Muscle of leg (tissue), 11 donors: ENCODE results near the gene NAA25. TPM values are rescaled to one million over a fixed set of nuclear protein-coding genes. Genes with fewer than 3 reads are reported as not detected.

Source experiments
- DNase-seq: peaks from one replicate; pipeline ENCODE4 v3.0.0; 2013
- H3K27ac ChIP-seq: one replicate; pipeline ENCODE4 v1.5.1; 2013; ENCODE audit warnings: mild to moderate bottlenecking, low read length, control low read depth
- H3K27me3 ChIP-seq: one replicate; pipeline ENCODE4 v1.6.1; 2013; ENCODE audit warnings: low read length; ENCODE audit not compliant: control insufficient read depth, insufficient read depth
- H3K36me3 ChIP-seq: one replicate; pipeline ENCODE4 v1.6.1; 2013; ENCODE audit warnings: low read length; ENCODE audit not compliant: control insufficient read depth, insufficient read depth
- H3K4me1 ChIP-seq: one replicate; pipeline ENCODE4 v1.6.1; 2013; ENCODE audit warnings: low read length; ENCODE audit not compliant: control insufficient read depth, insufficient read depth
- H3K4me3 ChIP-seq: one replicate; pipeline ENCODE4 v1.5.1; 2013; ENCODE audit warnings: low read length, control low read depth
- H3K9me3 ChIP-seq: replicated peaks from 2 replicates; pipeline ENCODE4 v1.6.1; 2013; ENCODE audit warnings: low read depth, low read length; ENCODE audit not compliant: control insufficient read depth
- WGBS: methylation state at CpG from one replicate; pipeline ENCODE4 v1.1.5; 2013; ENCODE audit warnings: missing lambda C conversion rate; ENCODE audit not compliant: insufficient coverage; 5-methylcytosine and 5-hydroxymethylcytosine counted together
- polyA plus RNA-seq, 8 donors: library from polyadenylated mRNA; unstranded; fragments of 120-200 nt; gene quantifications; one replicate each; pipeline versions ENCODE4 v1.2.1 to v1.2.3, GENCODE V29; 2013; ENCODE audit warnings: inconsistent platforms in 1 of 8, low replicate concordance in 1 of 8; ENCODE audit not compliant: insufficient read length in 8 of 8, insufficient read depth in 1 of 8
- total RNA-seq: library from RNA; stranded (reverse); fragments of 120-200 nt; gene quantifications from one replicate; pipeline ENCODE4 v1.2.4, GENCODE V29; 2013

NAA25 gene
- total and polyA plus RNA-seq, 9 donors: 16.2 to 27.9 (median 18.8) TPM

DNA sequence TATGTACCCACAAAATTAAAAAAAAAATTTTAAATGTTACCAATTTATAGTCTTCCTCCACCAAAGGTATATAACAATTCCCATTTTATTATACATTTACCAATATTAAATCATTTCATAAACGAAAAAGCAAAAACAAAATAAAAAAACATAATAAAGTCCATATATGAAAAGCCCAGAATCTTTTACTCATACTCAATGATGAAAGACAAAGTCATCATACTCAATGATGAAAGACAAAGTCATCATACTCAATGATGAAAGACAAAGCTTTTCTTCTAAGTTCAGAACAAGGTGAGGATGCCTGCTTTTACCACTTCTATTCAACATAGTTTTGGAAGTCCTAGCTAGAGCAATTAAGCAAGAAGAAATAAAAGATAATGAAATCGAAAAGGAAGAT is 123.8 kb downstream of the NAA25 start:
- H3K27me3 ChIP-seq: no peaks in the 10 kb centered on the region
- no peak for DNase-seq
- H3K9me3 ChIP-seq: no peaks in the 10 kb centered on the region
- no CpG with 5 or more reads among the region's 2 CpGs for WGBS
- no peak overlapping the region for H3K4me3 ChIP-seq
- H3K27ac ChIP-seq: no peak overlapping the region
- no peaks in the 10 kb centered on the region for H3K4me1 ChIP-seq
- H3K36me3 ChIP-seq: no peaks in the 10 kb centered on the region

GRCh38 chr12:111981987-111982386 is 126.6 kb downstream of the NAA25 start:
- WGBS: no CpG with 5 or more reads among the region's 2 CpGs
- H3K9me3 ChIP-seq: no peaks in the 10 kb centered on the region
- no peaks in the 10 kb centered on the region for H3K36me3 ChIP-seq
- H3K27me3 ChIP-seq: no peaks in the 10 kb centered on the region
- DNase-seq: no peak
- no peak overlapping the region for H3K4me3 ChIP-seq
- no peaks in the 10 kb centered on the region for H3K4me1 ChIP-seq
- no peak overlapping the region for H3K27ac ChIP-seq

DNA sequence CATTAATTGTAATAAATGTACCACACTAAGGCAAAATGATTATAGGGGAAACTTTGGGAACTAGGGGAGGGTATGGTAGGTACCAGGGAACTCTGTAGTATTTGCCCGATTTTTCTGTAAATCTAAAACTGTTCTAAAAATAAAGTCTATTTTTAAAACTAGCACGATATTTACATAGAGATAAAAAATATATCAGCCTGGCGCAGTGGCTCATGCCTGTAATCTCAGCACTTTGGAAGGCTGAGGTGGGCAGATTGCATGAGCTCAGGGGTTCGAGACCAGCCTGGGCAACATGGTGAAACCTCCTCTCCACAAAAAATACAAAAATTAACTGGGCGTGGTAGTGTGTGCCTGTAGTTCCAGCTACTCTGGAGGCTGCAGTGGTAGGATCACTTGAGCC is 128.0 kb downstream of the NAA25 start:
- no peak for DNase-seq
- no peak overlapping the region for H3K27ac ChIP-seq
- no peaks in the 10 kb centered on the region for H3K4me1 ChIP-seq
- H3K36me3 ChIP-seq: no peaks in the 10 kb centered on the region
- H3K9me3 ChIP-seq: no peaks in the 10 kb centered on the region
- WGBS: no CpG with 5 or more reads among the region's 5 CpGs
- no peak overlapping the region for H3K4me3 ChIP-seq
- no peaks in the 10 kb centered on the region for H3K27me3 ChIP-seq

DNA sequence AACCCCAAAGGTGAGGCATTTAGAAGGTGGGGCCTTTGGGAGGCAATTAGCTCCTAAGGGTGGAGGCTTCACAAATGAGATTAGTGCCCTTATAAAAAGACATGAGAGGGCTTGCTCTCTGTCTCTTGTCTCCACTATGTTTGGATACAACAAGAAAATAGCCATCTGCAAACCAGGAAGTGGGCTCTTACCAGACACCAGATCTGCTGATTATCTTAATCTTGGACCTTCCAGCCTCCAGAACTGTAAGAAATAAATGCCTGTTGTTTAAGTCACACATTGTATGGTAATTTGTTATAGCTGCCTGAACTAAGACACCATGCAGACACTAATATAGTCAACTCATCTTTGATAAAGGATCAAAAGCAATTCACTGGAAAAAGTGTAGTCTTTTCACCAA is 130.0 kb downstream of the NAA25 start:
- H3K36me3 ChIP-seq: no peaks in the 10 kb centered on the region
- H3K9me3 ChIP-seq: no peaks in the 10 kb centered on the region
- no peaks in the 10 kb centered on the region for H3K4me1 ChIP-seq
- H3K4me3 ChIP-seq: no peak overlapping the region
- no peaks in the 10 kb centered on the region for H3K27me3 ChIP-seq
- H3K27ac ChIP-seq: no peak overlapping the region
- DNase-seq: no peak

DNA sequence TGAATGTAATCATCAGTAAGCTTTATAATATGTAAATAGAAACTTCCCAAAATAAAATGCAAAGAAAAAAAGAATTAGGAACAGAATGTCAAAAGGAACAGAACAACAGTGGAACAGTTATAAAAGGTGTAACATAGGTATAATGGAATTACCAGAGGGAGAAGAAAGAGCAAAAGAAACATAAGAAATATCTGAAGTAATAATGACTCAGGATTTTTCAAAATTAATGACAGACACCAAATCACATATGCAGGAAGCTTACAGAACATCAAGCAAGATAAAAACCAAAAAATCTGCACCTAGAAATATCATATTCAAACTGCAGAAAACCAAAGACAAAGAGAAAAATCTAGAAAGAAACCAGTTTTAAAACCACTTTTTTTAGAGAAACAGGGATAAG is 131.7 kb downstream of the NAA25 start:
- no peak overlapping the region for H3K27ac ChIP-seq
- no peaks in the 10 kb centered on the region for H3K27me3 ChIP-seq
- H3K36me3 ChIP-seq: no peaks in the 10 kb centered on the region
- H3K4me1 ChIP-seq: no peaks in the 10 kb centered on the region
- DNase-seq: no peak
- no peak overlapping the region for H3K4me3 ChIP-seq
- H3K9me3 ChIP-seq: no peaks in the 10 kb centered on the region

Other genes starting within 250 kb of the NAA25 start
- 14.4 TPM for gene TMEM116, start 95.6 kb downstream of the NAA25 start, total RNA-seq
- 10 to 100 TPM in 7 of 8 donors, 1 to 10 TPM in 1; 9.8 to 14.1 (median 11.8) TPM for gene TMEM116, start 95.6 kb downstream of the NAA25 start, polyA plus RNA-seq
- 55.3 TPM for gene ERP29, start 95.4 kb downstream of the NAA25 start, total RNA-seq
- 10 to 100 TPM; 70.3 to 89.5 (median 74.2) TPM for gene ERP29, start 95.4 kb downstream of the NAA25 start, polyA plus RNA-seq
- gene TRAFD1, start 16.8 kb upstream of the NAA25 start, total RNA-seq: 25.8 TPM
- 10 to 100 TPM; 21.4 to 28.8 (median 23.6) TPM for gene TRAFD1, start 16.8 kb upstream of the NAA25 start, polyA plus RNA-seq